Pons (tissue), 1 donor: ENCODE measurements around the gene CCDC136.

ENCODE experiments used
- DNase-seq: peaks from one replicate; pipeline ENCODE4 v3.0.0-alpha.2; 2016; ENCODE audit warnings: low spot score

CCDC136 gene

DNA sequence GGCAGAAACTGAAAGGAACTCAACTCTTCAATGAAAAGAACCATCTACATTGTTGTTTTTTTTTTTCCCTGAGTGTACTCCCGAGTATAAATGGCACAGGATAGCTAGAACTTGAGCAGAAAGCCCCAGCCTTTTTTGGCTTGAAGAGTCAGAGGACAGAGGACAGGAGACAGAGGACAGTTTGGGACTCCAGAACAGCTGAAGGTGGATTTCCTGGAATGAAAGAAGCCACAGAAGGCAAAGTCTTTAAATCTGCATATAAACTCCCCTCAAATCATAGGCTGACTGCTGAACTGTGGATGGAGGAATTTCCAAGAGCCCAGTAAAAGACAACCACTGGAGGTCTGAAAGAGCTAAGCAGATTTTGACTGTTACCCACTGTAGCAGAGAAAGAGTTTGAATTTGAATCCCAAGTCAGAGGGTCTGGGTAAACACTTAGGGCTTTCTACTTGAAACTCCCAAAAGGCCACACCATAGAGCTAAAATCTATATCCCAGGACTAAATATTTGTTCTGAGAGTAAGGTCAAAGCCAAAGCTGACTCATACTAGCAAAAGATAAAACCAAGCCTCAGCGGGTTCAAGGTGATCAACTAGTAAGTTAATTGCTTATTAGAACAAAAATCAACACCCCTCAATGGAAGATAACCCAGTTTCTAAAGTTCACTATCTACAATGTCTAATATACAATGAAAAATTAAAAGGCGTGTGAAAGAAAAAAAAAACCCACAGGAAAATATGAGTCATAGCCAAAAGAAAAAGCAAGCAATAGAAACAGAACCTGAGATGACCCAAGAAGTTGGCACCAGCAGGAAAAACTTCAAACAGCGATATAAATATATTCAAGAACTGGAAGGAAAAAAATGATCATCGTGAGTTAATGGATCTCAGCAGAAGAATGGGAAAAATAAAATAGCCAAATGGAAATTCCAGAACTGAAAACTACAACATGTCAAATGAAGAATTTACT lies 14.3 kb upstream of the CCDC136 start:
- DNase-seq: no peak

DNA sequence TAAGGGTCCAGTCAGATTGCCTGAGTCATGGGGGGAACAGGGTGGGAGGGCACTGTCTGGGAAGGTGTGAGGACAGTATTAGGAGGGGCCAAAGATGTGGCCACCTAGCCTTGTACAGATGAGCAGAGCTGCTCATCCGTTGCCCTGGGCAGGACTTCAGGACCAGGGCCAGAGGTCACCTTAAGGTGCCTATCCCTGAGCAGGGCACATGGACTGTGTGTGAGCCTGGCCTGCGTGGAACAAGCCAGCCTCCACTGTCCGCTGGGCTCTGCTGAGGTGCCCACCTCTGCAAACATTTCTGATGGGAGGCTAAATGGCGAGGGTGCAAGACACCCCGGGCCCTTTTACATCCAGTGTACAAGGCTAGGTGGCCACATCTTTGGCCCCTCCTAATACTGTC lies 12.8 kb upstream of the CCDC136 start:
- DNase-seq: no peak

DNA sequence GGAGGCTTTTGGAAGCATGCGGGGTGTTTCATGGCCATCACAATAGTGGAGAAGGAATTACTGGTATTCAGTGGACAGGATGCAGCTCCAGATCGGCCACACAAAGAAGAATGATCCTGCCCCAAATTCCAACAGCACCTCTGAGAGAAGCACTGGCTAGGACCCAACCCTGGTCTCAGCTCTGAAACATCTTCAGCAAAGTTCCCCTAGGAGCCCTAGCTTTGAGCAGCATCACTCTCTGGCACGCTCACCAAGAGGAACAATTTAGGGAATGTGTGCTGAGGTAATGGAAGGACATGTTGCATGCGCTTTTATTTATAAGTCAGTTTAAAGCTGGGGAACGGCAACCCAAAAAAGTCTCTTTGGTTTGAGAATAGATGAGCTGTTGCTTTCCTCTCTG lies 10.6 kb upstream of the CCDC136 start:
- DNase-seq: no peak

DNA sequence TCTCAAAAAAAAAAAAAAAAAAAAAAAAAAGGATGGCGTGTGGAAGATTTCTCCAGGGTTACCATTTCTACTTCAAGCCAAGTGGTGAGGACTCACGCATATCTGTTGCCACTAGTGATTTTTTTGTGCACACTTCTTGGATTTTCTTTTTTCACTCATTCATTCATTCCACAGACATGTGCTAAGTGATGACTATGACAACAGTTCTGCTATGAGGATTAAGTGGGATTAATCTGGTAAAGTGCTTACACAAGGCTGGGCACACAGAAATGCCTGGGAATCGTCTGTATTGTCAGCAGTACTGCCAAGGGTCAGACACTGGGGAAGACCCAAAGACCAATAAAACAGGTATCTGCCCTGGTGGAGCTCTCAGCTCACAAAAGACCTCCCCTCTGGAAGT lies 9.9 kb upstream of the CCDC136 start:
- no peak for DNase-seq

DNA sequence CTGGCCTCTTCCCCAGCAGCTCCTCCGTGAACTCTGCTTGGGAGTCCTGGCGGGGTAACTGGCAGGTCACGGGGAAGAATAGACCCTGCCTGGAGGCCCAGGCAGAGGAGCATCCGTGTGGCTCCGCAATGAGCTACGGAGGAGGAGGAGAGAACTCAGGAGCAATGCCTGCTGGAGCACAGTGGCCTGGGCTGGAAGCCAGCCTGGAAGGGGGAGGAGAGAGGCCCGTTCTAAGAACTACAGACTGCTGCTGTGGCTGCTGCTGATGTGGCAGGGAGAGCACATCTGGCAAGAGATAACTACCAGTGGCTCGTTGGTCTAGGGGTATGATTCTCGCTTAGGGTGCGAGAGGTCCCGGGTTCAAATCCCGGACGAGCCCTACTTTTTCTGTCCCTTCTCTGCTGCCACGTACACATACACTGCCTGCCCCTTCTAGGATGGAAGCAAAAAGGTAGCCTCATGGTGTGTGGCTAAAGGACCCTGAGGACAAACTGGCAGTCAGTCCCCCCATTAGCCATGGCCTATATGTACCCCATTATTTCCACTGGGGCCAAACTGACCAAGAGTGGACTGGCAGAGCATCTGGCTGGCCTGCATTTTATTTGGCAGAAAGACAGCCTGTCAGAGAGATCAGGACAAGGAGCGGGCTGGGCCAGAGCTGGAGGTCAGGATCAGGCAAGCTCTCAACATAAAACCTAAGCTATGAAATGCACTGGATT lies 8.5 kb upstream of the CCDC136 start:
- peak; percentile 61 for DNase-seq

DNA sequence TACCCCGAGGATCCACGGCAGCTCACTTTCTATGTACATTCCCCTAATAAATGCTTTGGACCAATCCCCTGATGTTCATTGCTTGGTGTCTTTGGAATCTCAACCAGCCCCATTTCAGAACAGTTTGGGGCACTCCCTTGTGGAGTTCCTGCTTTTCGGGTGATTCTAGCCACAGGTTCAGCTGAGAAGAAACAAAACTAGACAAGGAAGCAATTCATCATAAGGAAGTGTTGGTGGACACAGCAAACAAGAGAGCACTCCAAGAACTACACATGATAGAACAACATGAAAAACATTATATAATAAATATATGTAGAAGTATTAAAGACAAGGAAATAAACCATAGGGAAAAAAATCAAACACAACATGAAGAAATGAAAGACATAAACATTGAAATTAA lies 6.0 kb upstream of the CCDC136 start:
- peak; percentile 39 for DNase-seq

DNA sequence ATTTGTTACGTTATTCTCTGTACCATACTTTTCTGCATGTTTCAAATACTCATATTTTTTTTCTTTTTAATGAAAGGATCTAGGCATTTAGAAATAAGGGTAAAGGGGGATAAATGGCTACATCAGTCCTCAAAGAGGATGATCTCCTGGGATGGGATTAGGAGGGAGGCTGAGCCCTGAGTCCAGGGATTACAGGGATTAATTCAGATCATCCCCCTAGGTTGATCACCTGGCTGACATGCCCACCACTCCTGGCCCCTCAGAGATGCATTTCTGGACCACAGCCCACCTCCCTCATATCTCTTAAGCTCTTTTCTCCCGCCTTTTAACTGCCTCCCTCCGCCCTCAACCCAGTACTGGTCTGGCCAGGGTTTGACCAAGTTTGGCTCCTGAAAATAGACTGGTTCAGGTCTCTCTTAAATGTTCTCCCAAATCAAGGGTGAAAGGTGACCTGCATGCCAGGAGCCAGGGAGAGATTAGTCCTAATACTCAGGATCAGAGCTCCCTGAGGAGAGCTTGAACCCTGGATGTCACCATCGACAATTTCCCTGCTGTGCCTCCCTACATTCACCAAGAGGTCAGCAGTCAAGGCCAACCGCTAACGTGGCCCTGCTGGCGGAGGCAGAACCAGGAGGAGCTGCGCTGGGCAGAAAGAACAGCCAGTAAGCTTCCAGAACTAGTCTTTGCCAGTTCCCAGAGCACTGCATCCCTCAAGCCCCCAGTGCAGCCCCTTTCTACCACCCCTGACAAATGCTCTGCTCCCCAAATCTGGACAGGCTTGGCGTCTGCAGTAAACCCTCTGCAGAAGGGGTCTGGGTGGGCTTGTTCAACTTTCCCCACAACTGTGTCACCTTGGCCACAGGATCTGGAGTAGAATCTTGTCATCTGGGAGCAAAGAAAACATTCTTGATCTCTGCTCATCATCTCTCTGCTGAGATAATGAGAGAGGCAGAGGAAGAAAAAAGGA lies 3.0 kb upstream of the CCDC136 start:
- no peak for DNase-seq

DNA sequence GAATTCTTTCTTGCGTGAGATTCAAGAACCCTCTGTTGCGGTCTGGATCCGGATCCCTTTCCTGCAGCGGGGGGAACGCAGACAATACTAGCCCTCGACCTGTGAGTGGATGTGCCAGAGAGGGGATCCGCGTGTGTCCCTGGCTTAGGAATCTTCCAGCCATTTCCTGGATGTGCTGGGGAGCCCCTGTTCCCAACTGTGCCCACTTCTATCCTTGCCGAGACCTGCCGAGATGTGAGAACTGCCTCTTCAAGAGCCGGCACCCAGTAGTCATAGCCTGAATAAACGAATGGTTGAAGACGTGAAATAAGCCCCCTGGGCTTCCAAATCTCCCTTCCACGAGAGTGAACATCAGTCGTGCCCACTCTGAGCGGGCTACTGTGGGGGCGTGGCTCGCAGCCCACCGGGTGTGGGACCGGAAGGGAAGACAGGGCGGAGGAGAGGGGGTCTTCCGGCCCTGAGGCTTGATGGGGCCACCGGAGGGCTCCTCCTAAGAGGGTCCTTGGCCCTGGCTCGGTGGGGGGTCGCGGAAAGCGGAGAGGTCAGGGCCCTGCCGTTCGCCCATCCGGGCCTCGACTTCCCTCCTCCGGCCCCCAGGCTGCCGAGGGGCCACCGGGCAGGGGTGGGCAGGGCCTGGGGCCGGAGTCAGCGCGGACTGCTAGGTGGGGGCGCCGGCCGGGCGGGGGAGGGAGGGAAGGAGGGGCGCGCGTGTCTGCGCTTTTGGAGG lies 1.3 kb upstream of the CCDC136 start:
- DNase-seq: no peak

DNA sequence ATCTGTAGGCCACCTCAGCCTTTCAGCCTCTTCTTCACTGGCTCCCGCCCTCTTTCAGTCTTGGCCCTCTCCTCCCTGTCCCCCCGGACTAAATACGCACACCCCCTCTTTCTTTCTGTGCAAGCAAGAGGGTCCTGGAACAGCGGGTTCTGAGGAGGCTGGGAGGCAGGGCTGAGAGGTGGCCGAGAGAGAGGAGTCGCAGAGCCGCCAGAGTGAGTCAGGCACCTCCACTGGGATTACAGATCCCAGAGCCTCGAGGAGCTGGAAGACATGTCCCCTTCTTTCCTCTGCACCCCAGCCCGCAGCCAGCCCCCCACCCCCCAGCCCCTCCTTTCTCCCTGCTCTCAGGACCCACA lies 182 bp downstream of the CCDC136 start:
- no peak for DNase-seq

DNA sequence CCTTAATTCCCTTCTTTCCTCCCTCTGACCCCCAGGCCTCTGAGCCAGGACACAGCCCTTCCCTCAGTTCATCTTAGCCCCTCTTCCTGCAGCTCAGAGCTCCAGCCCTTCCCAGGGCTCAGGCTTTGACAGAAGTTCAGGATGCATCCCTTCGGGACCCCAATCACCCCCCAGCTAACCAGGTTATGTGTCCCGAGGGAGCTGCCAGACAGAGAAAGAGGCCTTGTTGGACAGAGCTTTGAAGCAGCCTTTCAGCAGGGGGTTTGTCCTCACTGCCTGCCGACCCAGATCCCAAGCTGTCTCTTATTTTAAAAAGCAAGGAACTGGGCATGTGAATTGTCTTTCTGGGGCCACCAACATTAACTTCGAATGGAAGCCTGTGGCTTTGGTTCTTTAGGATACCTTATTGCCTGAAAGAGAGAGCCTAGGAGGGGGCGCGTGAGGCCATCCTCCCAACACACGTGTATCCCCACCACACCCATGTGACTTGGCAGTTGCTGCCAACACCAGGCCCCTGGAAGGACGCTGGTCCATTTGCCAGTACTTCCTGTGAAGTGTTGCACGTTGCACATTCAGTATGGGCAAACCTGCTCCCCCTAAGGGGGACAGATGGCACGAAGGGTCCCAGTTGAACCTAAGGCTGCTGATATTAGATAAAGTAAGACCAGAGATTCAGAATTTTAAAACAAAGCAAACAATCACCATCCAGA lies 858 bp downstream of the CCDC136 start:
- no peak for DNase-seq

DNA sequence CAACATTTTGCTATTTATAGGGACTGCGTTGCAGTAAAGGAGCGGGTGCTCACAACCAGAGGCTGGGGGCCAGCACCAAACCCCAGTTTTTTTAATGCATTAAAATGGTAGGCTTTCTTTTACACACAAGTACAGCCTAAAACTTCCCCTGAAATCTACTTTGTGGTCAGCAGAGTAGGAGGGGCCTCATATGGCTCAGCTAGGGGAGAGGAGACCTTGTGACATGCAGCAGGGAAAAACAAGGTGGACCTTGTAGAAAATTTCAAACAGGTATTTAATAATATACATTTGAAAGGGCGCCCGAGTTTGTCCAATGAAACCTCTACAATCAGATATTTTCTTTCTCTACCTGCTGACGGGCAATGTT lies 1.4 kb downstream of the CCDC136 start:
- DNase-seq: no peak

DNA sequence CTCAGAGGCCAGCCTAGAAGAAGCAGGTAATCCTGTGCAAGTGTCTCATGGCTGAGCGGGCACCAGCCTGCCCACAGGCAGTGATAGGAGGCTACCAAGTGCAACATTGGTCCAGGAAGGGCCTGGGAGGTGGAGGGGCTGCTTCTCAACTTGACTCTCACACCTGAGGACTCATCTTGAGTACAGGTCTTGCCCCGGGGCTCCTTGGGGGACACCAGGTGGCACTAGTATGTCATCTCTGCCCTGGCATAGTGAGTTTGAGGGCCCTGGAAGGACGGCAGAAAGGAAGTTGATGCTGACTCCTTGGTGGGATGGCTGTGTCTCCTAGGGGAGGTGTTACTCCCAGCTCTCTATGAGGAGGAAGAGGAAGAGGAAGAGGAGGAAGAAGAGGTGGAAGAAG lies 2.3 kb downstream of the CCDC136 start:
- DNase-seq: no peak

DNA sequence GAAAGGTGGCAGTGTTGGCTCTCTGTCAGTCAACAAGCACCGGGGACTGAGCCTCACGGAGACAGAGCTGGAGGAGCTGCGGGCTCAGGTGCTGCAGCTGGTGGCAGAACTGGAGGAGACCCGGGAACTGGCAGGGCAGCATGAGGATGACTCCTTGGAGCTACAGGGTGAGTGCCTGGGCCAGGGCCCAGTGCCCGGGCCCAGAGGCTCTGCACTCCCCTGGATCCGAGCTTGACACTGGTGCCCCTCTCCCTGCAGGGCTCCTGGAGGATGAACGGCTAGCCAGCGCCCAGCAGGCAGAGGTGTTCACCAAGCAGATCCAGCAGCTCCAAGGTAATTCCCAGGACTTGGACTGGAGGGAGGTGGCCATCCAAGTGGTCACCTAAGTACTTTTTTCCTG lies 2.7 kb downstream of the CCDC136 start:
- no peak for DNase-seq

DNA sequence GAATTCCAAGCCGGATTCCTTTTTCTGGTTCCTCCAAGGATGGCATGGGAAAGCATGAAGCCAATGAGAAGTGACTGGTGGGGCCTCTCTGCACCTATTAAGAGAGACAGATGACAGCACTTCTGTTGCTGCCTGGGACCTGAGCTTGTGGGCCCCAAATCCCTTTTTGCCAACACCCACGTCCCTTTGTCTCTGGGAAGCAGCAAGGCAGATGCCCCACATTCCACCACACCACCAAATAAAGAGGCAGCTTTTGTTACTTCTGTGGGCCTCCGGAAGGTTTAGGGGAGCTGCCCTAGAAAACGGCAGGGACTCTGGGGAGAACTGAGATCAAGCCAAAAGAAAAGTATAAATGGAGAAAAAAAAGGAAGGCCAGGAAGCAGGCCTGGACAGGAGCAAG lies 3.4 kb downstream of the CCDC136 start:
- DNase-seq: no peak

DNA sequence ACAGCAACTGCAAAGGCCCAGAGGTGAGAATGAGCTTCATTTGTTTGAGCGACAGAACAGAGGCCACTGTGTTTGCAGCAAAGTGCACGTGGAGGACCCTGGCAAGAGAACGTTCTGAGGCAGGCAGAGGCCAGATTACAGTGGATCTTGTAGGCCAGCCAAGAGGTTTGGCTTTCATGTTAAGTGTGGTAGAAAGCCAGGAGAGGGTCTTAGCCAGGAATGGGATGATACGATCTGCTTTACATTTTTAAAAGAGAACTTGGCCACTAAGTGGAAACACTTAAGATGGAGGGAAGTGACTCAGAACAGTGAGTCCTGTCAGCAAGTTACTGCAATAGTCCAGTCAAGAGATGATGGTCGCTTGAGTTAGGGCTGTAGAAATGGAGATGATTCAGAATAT lies 4.6 kb downstream of the CCDC136 start:
- no peak for DNase-seq

DNA sequence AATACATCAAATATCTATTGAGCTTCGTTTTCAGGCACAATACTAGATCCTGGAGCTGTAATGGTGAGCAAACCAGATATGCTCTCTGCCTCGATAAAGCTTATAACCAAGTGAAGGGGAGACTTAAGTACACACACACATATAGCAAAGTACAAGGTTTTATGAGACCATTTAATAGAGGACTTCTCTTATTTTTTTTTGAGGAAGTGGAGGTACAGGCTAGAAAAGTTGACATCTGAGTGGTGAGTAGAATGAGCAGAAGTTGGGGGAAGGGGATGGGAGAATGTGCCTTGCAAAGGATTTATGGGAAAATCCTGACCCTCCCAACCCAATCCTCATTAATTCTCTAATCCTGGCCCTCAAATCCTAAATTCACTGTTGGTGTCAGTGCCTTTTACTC lies 7.7 kb downstream of the CCDC136 start:
- DNase-seq: no peak

DNA sequence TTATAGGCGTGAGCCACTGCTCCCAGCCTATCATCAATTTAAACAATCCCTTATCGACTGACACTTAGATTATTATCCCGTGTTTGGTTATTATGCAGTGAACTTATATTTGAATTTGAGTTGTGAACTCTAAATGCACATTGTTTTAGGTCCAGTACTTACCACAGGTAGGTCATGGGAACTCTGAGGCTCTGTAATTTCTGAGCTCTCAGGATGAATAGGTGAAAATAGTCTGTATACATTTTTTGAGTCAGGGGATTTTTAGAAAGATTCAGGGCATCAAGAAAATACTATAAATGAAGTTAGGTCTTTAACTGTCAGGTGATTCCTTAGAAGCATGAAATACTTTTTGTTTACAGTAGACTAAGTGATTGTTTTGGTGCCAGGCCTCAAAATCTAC lies 8.8 kb downstream of the CCDC136 start:
- no peak for DNase-seq

DNA sequence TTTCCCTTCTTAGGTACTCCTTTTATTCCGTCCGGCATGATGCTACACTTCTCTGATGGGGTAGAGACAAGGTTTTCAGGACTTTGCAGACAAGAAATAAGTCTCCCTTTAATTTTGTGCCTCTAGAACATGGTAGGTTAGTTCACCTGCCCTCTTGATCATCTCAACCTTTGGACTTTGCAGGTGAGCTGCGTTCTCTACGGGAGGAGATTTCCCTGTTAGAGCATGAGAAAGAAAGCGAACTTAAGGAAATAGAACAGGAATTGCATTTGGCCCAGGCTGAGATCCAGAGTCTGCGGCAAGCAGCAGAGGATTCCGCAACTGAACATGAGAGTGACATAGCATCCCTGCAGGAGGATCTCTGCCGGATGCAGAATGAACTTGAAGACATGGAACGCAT lies 9.2 kb downstream of the CCDC136 start:
- DNase-seq: no peak

DNA sequence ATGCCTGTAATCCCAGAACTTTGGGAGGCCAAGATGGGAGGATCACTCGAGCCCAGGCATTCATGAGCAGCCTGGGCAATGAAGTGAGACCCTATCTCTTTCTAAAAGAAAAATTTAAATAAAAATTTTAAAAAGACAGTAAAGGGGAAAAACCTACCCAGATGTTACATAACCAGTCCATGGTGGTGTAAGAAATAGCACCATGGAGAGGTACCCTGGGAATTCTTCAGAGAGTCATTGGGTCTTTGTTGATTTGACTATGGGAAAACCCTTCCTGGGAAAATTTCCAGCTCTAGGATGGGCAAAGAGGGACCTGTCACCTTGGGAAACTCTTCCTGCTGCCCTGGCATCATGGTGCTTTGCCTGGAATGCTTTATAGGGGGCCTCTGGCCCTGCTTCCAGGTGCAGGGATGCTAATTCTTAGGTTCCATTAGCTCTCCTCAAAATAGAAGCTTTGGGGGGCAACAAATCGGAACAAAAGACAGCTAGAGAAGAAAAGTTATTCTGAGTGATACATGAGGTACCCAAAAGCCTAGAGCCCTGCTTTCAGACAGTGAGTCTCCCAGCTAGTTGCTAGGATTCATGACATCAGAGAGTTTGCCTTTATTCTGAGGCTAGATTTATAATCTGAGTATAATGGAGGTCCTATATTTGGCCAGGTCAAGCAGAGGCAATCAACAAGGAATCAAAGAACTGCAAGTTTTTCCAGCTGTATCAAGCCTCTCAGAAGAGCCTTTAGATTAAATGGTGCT lies 10.1 kb downstream of the CCDC136 start:
- no peak for DNase-seq

DNA sequence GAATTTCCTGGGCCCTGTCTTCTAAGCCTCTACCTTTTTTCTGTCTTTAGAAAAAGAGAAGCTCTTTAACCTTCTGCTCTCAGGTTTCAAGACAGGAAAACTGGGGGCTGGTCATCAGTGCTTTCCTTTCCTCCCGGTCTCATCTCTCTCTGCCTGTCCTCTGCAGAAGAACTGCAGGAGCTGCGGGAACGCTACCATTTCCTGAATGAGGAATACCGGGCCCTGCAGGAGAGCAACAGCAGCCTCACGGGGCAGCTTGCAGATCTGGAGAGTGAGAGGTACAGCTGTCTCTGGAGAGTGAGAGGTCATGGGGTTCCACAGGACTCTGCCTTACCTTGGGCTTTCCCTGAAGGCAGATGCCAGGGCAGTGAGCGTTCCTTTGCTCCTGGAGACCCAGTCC lies 12.7 kb downstream of the CCDC136 start:
- no peak for DNase-seq
